HepG2 (cell line): ENCODE measurements around the gene MYADML2. TPM values are rescaled to one million over a fixed set of nuclear protein-coding genes. Genes with fewer than 3 reads are reported as not detected.

ENCODE experiments used
- ARHGAP35 ChIP-seq: sonication (generic); formaldehyde crosslinking; IDR thresholded peaks from 2 replicates; pipeline ENCODE4 v1.9.0; 2022; ENCODE audit warnings: mild to moderate bottlenecking, inconsistent platforms, moderate library complexity, missing genetic modification reagents, borderline replicate concordance
- ATM ChIP-seq: fragments of 450-650 bp; IDR thresholded peaks from 2 replicates; pipeline ENCODE4 v1.7.1; 2017; ENCODE audit warnings: mild to moderate bottlenecking, borderline replicate concordance
- EP300 ChIP-seq, 3 experiments: sonication (generic) in 1 of 3; formaldehyde crosslinking in 1 of 3; IDR thresholded peaks; 2 replicates each; pipeline versions ENCODE4 v1.5.1 to v1.6.1; 2011 to 2020; ENCODE audit warnings: low read depth in 2 of 3, low read length in 2 of 3, borderline replicate concordance in 1 of 3, improper control_type of control experiment in 1 of 3, mild to moderate bottlenecking in 1 of 3, missing genetic modification reagents in 1 of 3, moderate library complexity in 1 of 3
- HMG20A ChIP-seq: IDR thresholded peaks from 2 replicates; pipeline ENCODE4 v1.6.1; 2016; ENCODE audit warnings: borderline replicate concordance
- HOXA3 ChIP-seq: sonication (generic); formaldehyde crosslinking; IDR thresholded peaks from 2 replicates; pipeline ENCODE4 v1.5.0; 2020; ENCODE audit warnings: missing genetic modification reagents
- LCORL ChIP-seq, 2 experiments: fragments of 450-650 bp in 1 of 2; sonication (generic) in 1 of 2; formaldehyde crosslinking in 1 of 2; IDR thresholded peaks; 2 replicates each; pipeline versions ENCODE4 v1.5.0 to v1.6.1; 2017 to 2020; ENCODE audit warnings: antibody characterized with exemption in 1 of 2, missing genetic modification reagents in 1 of 2
- MEF2D ChIP-seq: sonication (generic); formaldehyde crosslinking; IDR thresholded peaks from 2 replicates; pipeline ENCODE4 v1.5.1; 2020; ENCODE audit warnings: mild to moderate bottlenecking, missing genetic modification reagents
- MIER2 ChIP-seq: IDR thresholded peaks from 2 replicates; pipeline ENCODE4 v1.6.1; 2016; ENCODE audit warnings: missing biosample characterization, missing genetic modification reagents
- SAP130 ChIP-seq: IDR thresholded peaks from 2 replicates; pipeline ENCODE4 v1.6.1; 2016; ENCODE audit warnings: low read depth
- SKI ChIP-seq: fragments of 450-650 bp; IDR thresholded peaks from one replicate; pipeline ENCODE4 v1.6.1; 2018; ENCODE audit warnings: mild to moderate bottlenecking; ENCODE audit not compliant: partially characterized antibody
- SP4 ChIP-seq: sonication (generic); formaldehyde crosslinking; IDR thresholded peaks from 2 replicates; pipeline ENCODE4 v1.8.1; 2023; ENCODE audit warnings: mild to moderate bottlenecking, missing genetic modification reagents
- THAP11 ChIP-seq: IDR thresholded peaks from 2 replicates; pipeline ENCODE4 v1.6.1; 2016; ENCODE audit warnings: missing biosample characterization, missing genetic modification reagents
- ZNF20 ChIP-seq: sonication (generic); formaldehyde crosslinking; IDR thresholded peaks from 2 replicates; pipeline ENCODE4 v1.4.0; 2020; ENCODE audit warnings: mild to moderate bottlenecking, moderate library complexity, missing genetic modification reagents
- ZNF337 ChIP-seq: sonication (generic); formaldehyde crosslinking; IDR thresholded peaks from 2 replicates; pipeline ENCODE4 v1.5.1; 2020; ENCODE audit warnings: missing genetic modification reagents, low read depth, mild to moderate bottlenecking, borderline replicate concordance
- ZNF468 ChIP-seq: sonication (generic); formaldehyde crosslinking; IDR thresholded peaks from 2 replicates; pipeline ENCODE4 v1.8.0; 2022; ENCODE audit warnings: mild to moderate bottlenecking, moderate library complexity, missing genetic modification reagents
- ZNF616 ChIP-seq: sonication (generic); formaldehyde crosslinking; IDR thresholded peaks from 2 replicates; pipeline ENCODE4 v1.5.0; 2020; ENCODE audit warnings: low read depth, mild to moderate bottlenecking, missing genetic modification reagents
- ZNF75D ChIP-seq: sonication (generic); formaldehyde crosslinking; IDR thresholded peaks from 2 replicates; pipeline ENCODE4 v1.8.1; 2023; ENCODE audit warnings: missing genetic modification reagents, mild to moderate bottlenecking, borderline replicate concordance
- ZNF83 ChIP-seq: sonication (generic); formaldehyde crosslinking; IDR thresholded peaks from 2 replicates; pipeline ENCODE4 v1.4.0; 2020; ENCODE audit warnings: missing genetic modification reagents, mild to moderate bottlenecking, borderline replicate concordance
- polyA plus RNA-seq, 8 experiments: library from polyadenylated mRNA; depleted of rRNA in 3 of 8; stranded (reverse) in 7 of 8; unstranded in 1 of 8; fragments of >200 nt; fragmentation: Illumina TruSeq in 4 of 8; extraction: Trizol in 4 of 8; gene quantifications; 2 replicates each; pipeline versions ENCODE4 v1.2.1 to v1.2.3, GENCODE V29; 2011 to 2016; ENCODE audit warnings: low read depth in 4 of 8, missing spikeins in 1 of 8, mixed read lengths in 1 of 8; ENCODE audit not compliant: insufficient read depth in 1 of 8
- total RNA-seq, 5 experiments: library from RNA; depleted of rRNA; stranded (reverse); fragments of >200 nt; fragmentation: Illumina TruSeq; extraction: Trizol; gene quantifications; 2 replicates each; pipeline ENCODE4 v1.2.3, GENCODE V29; 2016; ENCODE audit warnings: low read depth in 1 of 5
- TF ChIP-seq, protein P1 (sequence below): sonication (generic); formaldehyde crosslinking; IDR thresholded peaks from 2 replicates; pipeline ENCODE4 v1.8.0; 2022; ENCODE audit warnings: mild to moderate bottlenecking, missing genetic modification reagents
- TF ChIP-seq, protein P2 (sequence below): sonication (generic); formaldehyde crosslinking; IDR thresholded peaks from 2 replicates; pipeline ENCODE4 v1.4.0; 2020; ENCODE audit warnings: missing genetic modification reagents, borderline replicate concordance
- TF ChIP-seq, protein P3 (sequence below): IDR thresholded peaks from 2 replicates; pipeline ENCODE4 v1.6.1; 2012; ENCODE audit warnings: low read depth, low read length, improper control_type of control experiment
- TF ChIP-seq, protein P4 (sequence below): sonication (generic); formaldehyde crosslinking; IDR thresholded peaks from 2 replicates; pipeline ENCODE4; 2020; ENCODE audit warnings: missing genetic modification reagents, mild to moderate bottlenecking, borderline replicate concordance

MYADML2 gene
- total and polyA plus RNA-seq, 2 of the 13 experiments (the other 11 are each of a cell fraction or from before 2014, with no cell fraction given) = not detected

DNA sequence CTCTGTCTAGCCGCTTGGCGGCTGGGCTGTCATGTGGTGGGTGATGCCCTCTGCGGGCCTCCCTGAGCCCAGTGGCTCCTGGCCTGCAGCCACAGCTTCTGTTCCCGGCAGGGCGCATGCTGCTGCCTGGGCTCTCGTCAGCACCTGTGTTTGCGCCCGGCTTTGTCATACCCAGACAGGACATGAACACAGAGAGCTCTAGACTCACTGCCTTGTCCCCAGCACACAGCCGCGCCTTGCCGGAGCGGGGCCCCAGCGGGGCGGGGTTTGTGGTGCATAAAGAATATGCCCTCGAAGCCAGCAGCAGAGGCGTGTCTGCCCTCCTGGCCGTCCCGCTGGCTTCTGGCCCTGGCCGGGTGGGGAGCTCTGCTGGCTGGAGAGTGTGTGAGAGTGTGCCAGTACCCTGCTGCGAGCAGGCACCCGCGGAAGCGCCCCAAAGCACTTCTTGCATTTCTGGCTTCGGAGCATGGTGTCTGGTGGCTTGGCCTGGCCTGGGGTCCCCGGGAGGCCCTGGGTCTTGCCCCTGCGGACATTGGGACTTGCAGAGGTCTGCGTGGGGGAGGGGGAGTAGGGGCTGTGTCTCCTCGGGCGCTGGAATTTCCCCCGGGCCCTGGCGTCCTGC lies 44.8 kb upstream of the MYADML2 start (continued):
- TF ChIP-seq ZNF337 (CRISPR knock-in tag) = 0 out of 2 replicates have a peak, but pooled peaks have one; percentile 60
- no peak for TF ChIP-seq LCORL (IDR thresholded peaks at IDR 0.05)
- TF ChIP-seq LCORL (CRISPR knock-in tag; IDR thresholded peaks at IDR 0.05) = peak; percentile 76
- peak; percentile 60; the same call in 1 of the 2 replicates for TF ChIP-seq MIER2 (CRISPR knock-in tag)
- peak; percentile 82 for TF ChIP-seq HOXA3 (CRISPR knock-in tag)
- TF ChIP-seq SAP130 (CRISPR knock-in tag) = peak; percentile 94
- TF ChIP-seq MEF2D (CRISPR knock-in tag) = peak; percentile 56
- no peak for TF ChIP-seq ATM
- TF ChIP-seq, protein P1, sequence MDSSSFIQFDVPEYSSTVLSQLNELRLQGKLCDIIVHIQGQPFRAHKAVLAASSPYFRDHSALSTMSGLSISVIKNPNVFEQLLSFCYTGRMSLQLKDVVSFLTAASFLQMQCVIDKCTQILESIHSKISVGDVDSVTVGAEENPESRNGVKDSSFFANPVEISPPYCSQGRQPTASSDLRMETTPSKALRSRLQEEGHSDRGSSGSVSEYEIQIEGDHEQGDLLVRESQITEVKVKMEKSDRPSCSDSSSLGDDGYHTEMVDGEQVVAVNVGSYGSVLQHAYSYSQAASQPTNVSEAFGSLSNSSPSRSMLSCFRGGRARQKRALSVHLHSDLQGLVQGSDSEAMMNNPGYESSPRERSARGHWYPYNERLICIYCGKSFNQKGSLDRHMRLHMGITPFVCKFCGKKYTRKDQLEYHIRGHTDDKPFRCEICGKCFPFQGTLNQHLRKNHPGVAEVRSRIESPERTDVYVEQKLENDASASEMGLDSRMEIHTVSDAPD (CRISPR knock-in tag) = peak; percentile 92
- TF ChIP-seq, protein P2, sequence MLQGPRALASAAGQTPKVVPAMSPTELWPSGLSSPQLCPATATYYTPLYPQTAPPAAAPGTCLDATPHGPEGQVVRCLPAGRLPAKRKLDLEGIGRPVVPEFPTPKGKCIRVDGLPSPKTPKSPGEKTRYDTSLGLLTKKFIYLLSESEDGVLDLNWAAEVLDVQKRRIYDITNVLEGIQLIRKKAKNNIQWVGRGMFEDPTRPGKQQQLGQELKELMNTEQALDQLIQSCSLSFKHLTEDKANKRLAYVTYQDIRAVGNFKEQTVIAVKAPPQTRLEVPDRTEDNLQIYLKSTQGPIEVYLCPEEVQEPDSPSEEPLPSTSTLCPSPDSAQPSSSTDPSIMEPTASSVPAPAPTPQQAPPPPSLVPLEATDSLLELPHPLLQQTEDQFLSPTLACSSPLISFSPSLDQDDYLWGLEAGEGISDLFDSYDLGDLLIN = no peak
- TF ChIP-seq, protein P3, sequence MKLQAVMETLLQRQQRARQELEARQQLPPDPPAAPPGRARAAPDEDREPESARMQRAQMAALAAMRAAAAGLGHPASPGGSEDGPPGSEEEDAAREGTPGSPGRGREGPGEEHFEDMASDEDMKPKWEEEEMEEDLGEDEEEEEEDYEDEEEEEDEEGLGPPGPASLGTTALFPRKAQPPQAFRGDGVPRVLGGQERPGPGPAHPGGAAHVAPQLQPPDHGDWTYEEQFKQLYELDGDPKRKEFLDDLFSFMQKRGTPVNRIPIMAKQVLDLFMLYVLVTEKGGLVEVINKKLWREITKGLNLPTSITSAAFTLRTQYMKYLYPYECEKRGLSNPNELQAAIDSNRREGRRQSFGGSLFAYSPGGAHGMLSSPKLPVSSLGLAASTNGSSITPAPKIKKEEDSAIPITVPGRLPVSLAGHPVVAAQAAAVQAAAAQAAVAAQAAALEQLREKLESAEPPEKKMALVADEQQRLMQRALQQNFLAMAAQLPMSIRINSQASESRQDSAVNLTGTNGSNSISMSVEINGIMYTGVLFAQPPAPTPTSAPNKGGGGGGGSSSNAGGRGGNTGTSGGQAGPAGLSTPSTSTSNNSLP = peak; percentile 20; the same call in 1 of the 2 replicates
- TF ChIP-seq, protein P4, sequence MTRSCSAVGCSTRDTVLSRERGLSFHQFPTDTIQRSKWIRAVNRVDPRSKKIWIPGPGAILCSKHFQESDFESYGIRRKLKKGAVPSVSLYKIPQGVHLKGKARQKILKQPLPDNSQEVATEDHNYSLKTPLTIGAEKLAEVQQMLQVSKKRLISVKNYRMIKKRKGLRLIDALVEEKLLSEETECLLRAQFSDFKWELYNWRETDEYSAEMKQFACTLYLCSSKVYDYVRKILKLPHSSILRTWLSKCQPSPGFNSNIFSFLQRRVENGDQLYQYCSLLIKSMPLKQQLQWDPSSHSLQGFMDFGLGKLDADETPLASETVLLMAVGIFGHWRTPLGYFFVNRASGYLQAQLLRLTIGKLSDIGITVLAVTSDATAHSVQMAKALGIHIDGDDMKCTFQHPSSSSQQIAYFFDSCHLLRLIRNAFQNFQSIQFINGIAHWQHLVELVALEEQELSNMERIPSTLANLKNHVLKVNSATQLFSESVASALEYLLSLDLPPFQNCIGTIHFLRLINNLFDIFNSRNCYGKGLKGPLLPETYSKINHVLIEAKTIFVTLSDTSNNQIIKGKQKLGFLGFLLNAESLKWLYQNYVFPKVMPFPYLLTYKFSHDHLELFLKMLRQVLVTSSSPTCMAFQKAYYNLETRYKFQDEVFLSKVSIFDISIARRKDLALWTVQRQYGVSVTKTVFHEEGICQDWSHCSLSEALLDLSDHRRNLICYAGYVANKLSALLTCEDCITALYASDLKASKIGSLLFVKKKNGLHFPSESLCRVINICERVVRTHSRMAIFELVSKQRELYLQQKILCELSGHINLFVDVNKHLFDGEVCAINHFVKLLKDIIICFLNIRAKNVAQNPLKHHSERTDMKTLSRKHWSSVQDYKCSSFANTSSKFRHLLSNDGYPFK (CRISPR knock-in tag) = peak; percentile 18
- TF ChIP-seq SP4 (CRISPR knock-in tag) = peak; percentile 74
- TF ChIP-seq ZNF616 (CRISPR knock-in tag) = peak; percentile 49
- TF ChIP-seq ZNF20 = no peak
- 0 out of 2 replicates have a peak, but pooled peaks have one; percentile 61 for TF ChIP-seq ZNF468 (CRISPR knock-in tag)
- TF ChIP-seq THAP11 (CRISPR knock-in tag) = peak; percentile 73; the same call in 1 of the 2 replicates
- TF ChIP-seq ARHGAP35 (CRISPR knock-in tag) = 0 out of 2 replicates have a peak, but pooled peaks have one; percentile 64
- peak; percentile 13 for TF ChIP-seq ZNF83 (CRISPR knock-in tag)
- peak; percentile 58 for TF ChIP-seq HMG20A (CRISPR knock-in tag)
- TF ChIP-seq ZNF75D (CRISPR knock-in tag) = peak; percentile 11; the same call in 1 of the 2 replicates
- peak; percentile 99 for TF ChIP-seq SKI
- peak; percentile 3 to 66; a peak in 3 of 4 replicates for TF ChIP-seq EP300 (IDR thresholded peaks at IDR 0.05; ENCODE audit: low read depth in 2 of 2, low read length in 2 of 2)
- TF ChIP-seq EP300 (CRISPR knock-in tag; IDR thresholded peaks at IDR 0.05; ENCODE audit: borderline replicate concordance) = peak; percentile 70
